Sigmoid colon (tissue), 4 donors: ENCODE measurements around the gene ZNF407.

Experiments
- CTCF ChIP-seq, 4 experiments: fragments of 450-650 bp in 3 of 4; fragments of 200-600 bp in 1 of 4; IDR thresholded peaks; one replicate each; pipeline ENCODE4 v1.5.1; 2016 to 2019; ENCODE audit warnings: antibody characterized with exemption in 4 of 4, mild to moderate bottlenecking in 3 of 4, moderate library complexity in 2 of 4
- EP300 ChIP-seq, 4 donors: sonication (generic); formaldehyde crosslinking; IDR thresholded peaks; one replicate each; pipeline ENCODE4 v1.6.1; 2017; ENCODE audit warnings: antibody characterized with exemption in 4 of 4

- TF ChIP-seq CTCF (IDR thresholded peaks at IDR 0.05) = no peak
- TF ChIP-seq EP300 (IDR thresholded peaks at IDR 0.05) = no peak
Observed at GRCh38 chr18:75003764-75004690, 406.4 kb downstream of the ZNF407 start.
